BE2C (cell line): Measurements from ENCODE around the gene SETD4.

Experiments
- DNase-seq: peaks from one replicate; pipeline ENCODE4 v3.0.0-alpha.2; 2020
- H3K27me3 ChIP-seq: fragments of 250-450 bp; sonication (Bioruptor Pico); 2 replicates; pipeline ENCODE4 v1.5.1; 2020; ENCODE audit warnings: mild to moderate bottlenecking
- H3K36me3 ChIP-seq: fragments of 250-450 bp; sonication (Bioruptor Pico); 2 replicates; pipeline ENCODE4 v1.5.1; 2020; ENCODE audit warnings: mild to moderate bottlenecking
- H3K4me1 ChIP-seq: fragments of 250-450 bp; sonication (Bioruptor Pico); 2 replicates; pipeline ENCODE4 v1.5.1; 2020
- H3K4me3 ChIP-seq: 2 replicates; pipeline ENCODE4 v1.5.1; 2011; ENCODE audit warnings: low read depth, low read length
- H3K9me3 ChIP-seq: fragments of 250-450 bp; sonication (Bioruptor Pico); 2 replicates; pipeline ENCODE4 v1.5.1; 2020
- TF ChIP-seq, protein P1 (sequence below): IDR thresholded peaks from 2 replicates; pipeline ENCODE4 v1.5.1; 2012; ENCODE audit warnings: mild to moderate bottlenecking, low read depth, low read length

The SETD4 gene

DNA sequence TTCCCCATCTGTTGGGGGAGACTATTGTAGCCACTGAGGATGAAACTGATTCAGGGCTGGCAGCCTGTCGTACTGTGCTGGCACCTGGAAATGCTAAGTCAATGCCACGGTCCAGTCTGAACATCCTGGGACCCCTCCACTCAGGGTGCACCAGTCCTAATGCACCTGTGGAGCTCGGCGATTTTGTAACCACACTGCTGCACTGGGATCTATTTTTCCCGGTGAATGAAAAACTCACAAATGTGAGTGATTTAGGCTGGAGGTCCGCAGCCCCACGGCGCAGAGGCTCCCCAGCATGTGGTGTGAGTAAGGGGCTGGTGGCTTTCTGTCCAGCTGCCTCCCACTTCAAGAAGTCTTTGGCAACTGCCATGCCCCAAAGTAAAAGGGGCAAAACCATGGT is 35.5 kb downstream of the SETD4 start:
- H3K27me3 ChIP-seq = no peaks in the 10 kb centered on the region
- H3K36me3 ChIP-seq = no peaks in the 10 kb centered on the region
- TF ChIP-seq, protein P1, sequence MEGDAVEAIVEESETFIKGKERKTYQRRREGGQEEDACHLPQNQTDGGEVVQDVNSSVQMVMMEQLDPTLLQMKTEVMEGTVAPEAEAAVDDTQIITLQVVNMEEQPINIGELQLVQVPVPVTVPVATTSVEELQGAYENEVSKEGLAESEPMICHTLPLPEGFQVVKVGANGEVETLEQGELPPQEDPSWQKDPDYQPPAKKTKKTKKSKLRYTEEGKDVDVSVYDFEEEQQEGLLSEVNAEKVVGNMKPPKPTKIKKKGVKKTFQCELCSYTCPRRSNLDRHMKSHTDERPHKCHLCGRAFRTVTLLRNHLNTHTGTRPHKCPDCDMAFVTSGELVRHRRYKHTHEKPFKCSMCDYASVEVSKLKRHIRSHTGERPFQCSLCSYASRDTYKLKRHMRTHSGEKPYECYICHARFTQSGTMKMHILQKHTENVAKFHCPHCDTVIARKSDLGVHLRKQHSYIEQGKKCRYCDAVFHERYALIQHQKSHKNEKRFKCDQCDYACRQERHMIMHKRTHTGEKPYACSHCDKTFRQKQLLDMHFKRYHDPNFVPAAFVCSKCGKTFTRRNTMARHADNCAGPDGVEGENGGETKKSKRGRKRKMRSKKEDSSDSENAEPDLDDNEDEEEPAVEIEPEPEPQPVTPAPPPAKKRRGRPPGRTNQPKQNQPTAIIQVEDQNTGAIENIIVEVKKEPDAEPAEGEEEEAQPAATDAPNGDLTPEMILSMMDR = no peak
- H3K9me3 ChIP-seq = no peaks in the 10 kb centered on the region
- no peaks in the 10 kb centered on the region for H3K4me1 ChIP-seq
- DNase-seq = no peak
- H3K4me3 ChIP-seq = no peak overlapping the region

DNA sequence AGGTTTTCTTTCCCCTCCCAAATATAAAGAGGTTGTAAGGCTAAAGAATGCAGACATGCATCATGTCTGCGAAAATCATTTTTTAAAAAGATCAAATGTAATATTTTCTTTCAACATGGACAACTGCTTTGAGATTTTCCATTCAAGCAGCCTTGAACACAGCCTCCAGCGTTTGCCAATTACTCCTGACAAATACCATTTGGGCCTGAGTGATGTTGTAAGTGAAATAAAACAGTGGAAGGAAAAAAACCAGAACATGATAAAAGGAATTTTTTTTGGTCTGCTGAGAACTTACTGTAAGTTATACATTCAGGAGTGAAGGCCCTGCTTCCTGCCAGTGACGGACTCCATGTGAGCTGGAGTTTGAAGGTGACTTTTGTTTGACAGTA is 37.2 kb downstream of the SETD4 start:
- Histone ChIP-seq H3K27me3 (no peaks in the 10 kb centered on the region), H3K4me3 (no peak overlapping the region), H3K36me3 (no peaks in the 10 kb centered on the region), H3K9me3 (no peaks in the 10 kb centered on the region), H3K4me1 (no peaks in the 10 kb centered on the region)
- DNase-seq = no peak
- TF ChIP-seq, protein P1 = no peak

DNA sequence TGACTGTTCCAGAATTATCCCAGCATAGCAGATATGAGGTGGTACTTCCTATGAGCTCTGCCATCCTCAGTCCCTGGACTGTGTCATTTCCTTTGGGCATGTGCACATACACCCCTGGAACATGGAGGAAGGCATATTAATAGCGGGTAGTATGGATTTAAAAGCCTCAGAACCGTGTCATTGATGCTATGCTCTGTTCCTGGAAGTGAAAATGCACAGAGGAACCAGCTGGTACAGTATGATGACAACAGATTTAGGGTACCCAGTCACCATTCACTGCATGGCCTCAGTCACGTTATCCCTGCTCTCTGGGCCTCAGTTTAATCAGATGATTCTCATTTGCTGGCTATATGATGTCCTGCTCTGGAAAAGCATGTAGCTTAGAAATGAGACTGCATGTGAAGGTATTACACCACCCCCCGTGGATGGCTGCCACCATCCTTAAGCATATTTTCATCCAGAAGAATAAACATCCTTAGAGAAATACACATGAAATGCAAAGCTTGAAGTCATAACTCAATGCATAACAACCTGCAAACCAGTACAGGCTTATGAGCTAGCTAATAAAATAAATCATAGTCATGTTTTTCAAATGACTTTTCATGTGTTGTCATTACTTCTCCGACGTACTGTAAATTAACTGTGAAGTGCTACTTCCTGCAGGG is 37.8 kb downstream of the SETD4 start:
- Histone ChIP-seq H3K4me1 (no peaks in the 10 kb centered on the region), H3K27me3 (no peaks in the 10 kb centered on the region), H3K36me3 (no peaks in the 10 kb centered on the region), H3K4me3 (no peak overlapping the region), H3K9me3 (no peaks in the 10 kb centered on the region)
- TF ChIP-seq, protein P1 = no peak
- no peak for DNase-seq

DNA sequence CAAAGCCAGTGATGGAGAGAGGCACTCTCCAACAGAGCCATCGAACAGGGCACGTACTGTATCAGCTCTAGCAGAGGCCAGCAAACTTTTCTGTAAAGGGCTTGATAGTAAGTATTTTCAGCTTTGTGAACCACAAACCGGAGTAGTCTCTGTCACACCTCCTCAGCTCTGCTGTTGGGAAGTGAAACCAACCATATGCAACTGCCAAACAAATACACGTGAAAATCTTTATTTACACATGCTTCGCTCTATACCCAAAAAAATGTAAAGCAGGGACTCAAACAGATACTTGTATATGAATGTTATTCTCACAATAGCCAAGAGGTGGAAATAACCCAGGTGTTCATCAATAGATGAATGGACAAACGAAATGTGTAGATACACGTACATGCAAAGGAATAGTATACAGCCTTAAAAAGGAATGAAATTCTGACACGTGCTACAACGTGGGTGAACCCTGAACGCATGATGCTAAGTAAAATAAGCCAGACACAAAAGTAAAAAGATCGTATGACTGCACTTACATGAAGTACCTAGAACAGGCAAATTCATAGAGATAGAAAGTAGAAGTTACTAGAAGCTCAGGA is 39.0 kb downstream of the SETD4 start:
- TF ChIP-seq, protein P1 = no peak

DNA sequence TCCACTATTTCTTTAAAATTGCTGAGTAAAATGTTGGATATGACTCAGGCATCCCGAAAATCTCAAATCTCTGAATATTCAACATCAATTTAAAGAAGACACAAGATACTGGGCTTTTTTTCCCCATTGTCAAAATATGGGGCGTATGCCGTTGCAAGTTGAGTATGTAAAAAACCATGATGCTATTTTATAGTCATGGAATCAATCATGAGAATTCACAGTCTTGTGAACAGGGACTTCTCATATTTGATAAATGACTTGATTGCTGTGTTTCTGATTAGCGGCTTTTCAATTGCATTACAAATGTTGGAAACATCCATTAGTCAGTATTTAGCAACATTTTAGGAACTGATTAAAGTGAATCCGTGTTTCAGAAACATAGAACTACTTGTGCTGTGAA is 45.3 kb downstream of the SETD4 start:
- no peak overlapping the region for H3K4me3 ChIP-seq
- TF ChIP-seq, protein P1 = no peak
- no peaks in the 10 kb centered on the region; the same call in 1 of the 2 replicates for H3K27me3 ChIP-seq
- H3K36me3 ChIP-seq = no peaks in the 10 kb centered on the region
- DNase-seq = no peak
- H3K4me1 ChIP-seq = no peaks in the 10 kb centered on the region
- H3K9me3 ChIP-seq = no peaks in the 10 kb centered on the region

More for the DNA sequence above, 39.0 kb downstream of the SETD4 start:
- Histone ChIP-seq H3K9me3 (no peaks in the 10 kb centered on the region), H3K27me3 (no peaks in the 10 kb centered on the region), H3K36me3 (no peaks in the 10 kb centered on the region), H3K4me1 (no peaks in the 10 kb centered on the region), H3K4me3 (no peak overlapping the region)
- no peak for DNase-seq

DNA sequence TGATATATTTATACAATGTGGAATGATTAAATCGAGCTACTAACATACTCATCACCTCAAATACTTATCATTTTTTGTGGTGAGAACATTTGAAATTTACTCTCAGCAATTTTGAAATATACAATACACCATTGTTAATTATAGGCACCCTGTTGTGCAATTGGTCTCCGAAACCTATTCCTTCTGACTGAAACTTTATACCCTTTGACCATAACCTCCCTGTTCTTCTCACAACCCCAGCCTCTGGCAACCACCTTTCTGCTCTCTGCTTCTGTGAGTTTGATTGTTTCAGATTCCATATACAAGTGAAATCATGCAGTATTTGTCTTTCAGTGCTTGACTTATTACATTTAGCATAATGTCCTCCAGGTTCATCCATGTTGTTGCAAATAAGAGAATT is 49.5 kb downstream of the SETD4 start:
- TF ChIP-seq, protein P1 = no peak
- no peaks in the 10 kb centered on the region for H3K9me3 ChIP-seq
- no peaks in the 10 kb centered on the region for H3K36me3 ChIP-seq
- no peak overlapping the region for H3K4me3 ChIP-seq
- no peaks in the 10 kb centered on the region for H3K4me1 ChIP-seq
- H3K27me3 ChIP-seq = no peaks in the 10 kb centered on the region; the same call in 1 of the 2 replicates
- DNase-seq = no peak
